HepG2 (cell line): ENCODE data around the gene KRTAP10-2. TPM values are rescaled to one million over a fixed set of nuclear protein-coding genes. Genes with fewer than 3 reads are reported as not detected.

Source experiments
- AGO2 ChIP-seq: fragments of 200-400 bp; formaldehyde crosslinking; optimal IDR thresholded peaks from 2 replicates; pipeline ENCODE3; 2017; ENCODE audit warnings: mild to moderate bottlenecking, low read depth, low read length, moderate library complexity
- ATAD3A ChIP-seq: sonication (generic); formaldehyde crosslinking; IDR thresholded peaks from 2 replicates; pipeline ENCODE4 v1.4.0; 2020; ENCODE audit warnings: missing genetic modification reagents
- CC2D1A ChIP-seq: sonication (generic); formaldehyde crosslinking; IDR thresholded peaks from 2 replicates; pipeline ENCODE4 v1.8.1; 2023; ENCODE audit warnings: mild to moderate bottlenecking, missing genetic modification reagents
- ETV5 ChIP-seq: IDR thresholded peaks from 2 replicates; pipeline ENCODE4 v1.6.1; 2018; ENCODE audit warnings: missing biosample characterization, missing genetic modification reagents, inconsistent platforms, borderline replicate concordance
- HINFP ChIP-seq: sonication (generic); formaldehyde crosslinking; IDR thresholded peaks from 2 replicates; pipeline ENCODE4 v1.4.0; 2020; ENCODE audit warnings: low read depth, mild to moderate bottlenecking, missing genetic modification reagents
- HMG20B ChIP-seq: conservative IDR thresholded peaks from 2 replicates; pipeline ENCODE4 v1.6.1; 2016; ENCODE audit warnings: missing genetic modification reagents, missing compliant biosample characterization
- MAF1 ChIP-seq: sonication (generic); formaldehyde crosslinking; IDR thresholded peaks from 2 replicates; pipeline ENCODE4 v1.5.0; 2020; ENCODE audit warnings: missing genetic modification reagents, borderline replicate concordance
- NFYB ChIP-seq: sonication (generic); formaldehyde crosslinking; IDR thresholded peaks from 2 replicates; pipeline ENCODE4 v1.4.0; 2020; ENCODE audit warnings: missing genetic modification reagents
- SAP130 ChIP-seq: IDR thresholded peaks from 2 replicates; pipeline ENCODE4 v1.6.1; 2016; ENCODE audit warnings: low read depth
- SIX4 ChIP-seq: sonication (generic); formaldehyde crosslinking; IDR thresholded peaks from 2 replicates; pipeline ENCODE4 v1.4.0; 2020; ENCODE audit warnings: missing genetic modification reagents
- SRSF1 ChIP-seq: fragments of 200-400 bp; formaldehyde crosslinking; optimal IDR thresholded peaks from 2 replicates; pipeline ENCODE3; 2017; ENCODE audit warnings: mild to moderate bottlenecking, low read depth, low read length, moderate library complexity
- TAF15 ChIP-seq: fragments of 200-400 bp; formaldehyde crosslinking; IDR thresholded peaks from one replicate; pipeline ENCODE4 v1.6.1; 2018; ENCODE audit warnings: mild to moderate bottlenecking, low read depth, low read length; ENCODE audit not compliant: poor library complexity, severe bottlenecking
- ZBTB37 ChIP-seq: sonication (generic); formaldehyde crosslinking; IDR thresholded peaks from 2 replicates; pipeline ENCODE4 v1.4.0; 2020; ENCODE audit warnings: mild to moderate bottlenecking, missing genetic modification reagents
- ZBTB38 ChIP-seq: sonication (generic); formaldehyde crosslinking; IDR thresholded peaks from 2 replicates; pipeline ENCODE4 v1.5.1; 2020; ENCODE audit warnings: mild to moderate bottlenecking, missing genetic modification reagents
- ZBTB49 ChIP-seq: sonication (generic); formaldehyde crosslinking; IDR thresholded peaks from 2 replicates; pipeline ENCODE4 v1.4.0; 2020; ENCODE audit warnings: missing genetic modification reagents, borderline replicate concordance
- ZNF724P ChIP-seq: sonication (generic); formaldehyde crosslinking; IDR thresholded peaks from 2 replicates; pipeline ENCODE4 v1.8.0; 2022; ENCODE audit warnings: missing genetic modification reagents, borderline replicate concordance
- polyA plus RNA-seq, 8 experiments: library from polyadenylated mRNA; depleted of rRNA in 3 of 8; stranded (reverse) in 7 of 8; unstranded in 1 of 8; fragments of >200 nt; fragmentation: Illumina TruSeq in 4 of 8; extraction: Trizol in 4 of 8; gene quantifications; 2 replicates each; pipeline versions ENCODE4 v1.2.1 to v1.2.3, GENCODE V29; 2011 to 2016; ENCODE audit warnings: low read depth in 4 of 8, missing spikeins in 1 of 8, mixed read lengths in 1 of 8; ENCODE audit not compliant: insufficient read depth in 1 of 8
- total RNA-seq, 5 experiments: library from RNA; depleted of rRNA; stranded (reverse); fragments of >200 nt; fragmentation: Illumina TruSeq; extraction: Trizol; gene quantifications; 2 replicates each; pipeline ENCODE4 v1.2.3, GENCODE V29; 2016; ENCODE audit warnings: low read depth in 1 of 5
- TF ChIP-seq, protein P1 (sequence below): sonication (generic); formaldehyde crosslinking; IDR thresholded peaks from 2 replicates; pipeline ENCODE4 v1.4.0; 2020; ENCODE audit warnings: missing genetic modification reagents, borderline replicate concordance
- TF ChIP-seq, protein P2 (sequence below): conservative IDR thresholded peaks from 2 replicates; pipeline ENCODE4 v1.6.1; 2018; ENCODE audit warnings: missing genetic modification reagents
- TF ChIP-seq, protein P3 (sequence below): IDR thresholded peaks from 2 replicates; pipeline ENCODE4 v1.6.1; 2018; ENCODE audit warnings: missing genetic modification reagents

KRTAP10-2 gene
- total and polyA plus RNA-seq, 2 of the 13 experiments (the other 11 are each of a cell fraction or from before 2014, with no cell fraction given): not detected

- TF ChIP-seq ZBTB49 (CRISPR knock-in tag): no peak
- TF ChIP-seq, protein P1, sequence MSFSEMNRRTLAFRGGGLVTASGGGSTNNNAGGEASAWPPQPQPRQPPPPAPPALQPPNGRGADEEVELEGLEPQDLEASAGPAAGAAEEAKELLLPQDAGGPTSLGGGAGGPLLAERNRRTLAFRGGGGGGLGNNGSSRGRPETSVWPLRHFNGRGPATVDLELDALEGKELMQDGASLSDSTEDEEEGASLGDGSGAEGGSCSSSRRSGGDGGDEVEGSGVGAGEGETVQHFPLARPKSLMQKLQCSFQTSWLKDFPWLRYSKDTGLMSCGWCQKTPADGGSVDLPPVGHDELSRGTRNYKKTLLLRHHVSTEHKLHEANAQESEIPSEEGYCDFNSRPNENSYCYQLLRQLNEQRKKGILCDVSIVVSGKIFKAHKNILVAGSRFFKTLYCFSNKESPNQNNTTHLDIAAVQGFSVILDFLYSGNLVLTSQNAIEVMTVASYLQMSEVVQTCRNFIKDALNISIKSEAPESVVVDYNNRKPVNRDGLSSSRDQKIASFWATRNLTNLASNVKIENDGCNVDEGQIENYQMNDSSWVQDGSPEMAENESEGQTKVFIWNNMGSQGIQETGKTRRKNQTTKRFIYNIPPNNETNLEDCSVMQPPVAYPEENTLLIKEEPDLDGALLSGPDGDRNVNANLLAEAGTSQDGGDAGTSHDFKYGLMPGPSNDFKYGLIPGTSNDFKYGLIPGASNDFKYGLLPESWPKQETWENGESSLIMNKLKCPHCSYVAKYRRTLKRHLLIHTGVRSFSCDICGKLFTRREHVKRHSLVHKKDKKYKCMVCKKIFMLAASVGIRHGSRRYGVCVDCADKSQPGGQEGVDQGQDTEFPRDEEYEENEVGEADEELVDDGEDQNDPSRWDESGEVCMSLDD: no peak
- no peak for TF ChIP-seq TAF15
- TF ChIP-seq ZBTB37 (CRISPR knock-in tag): no peak
- TF ChIP-seq, protein P2, sequence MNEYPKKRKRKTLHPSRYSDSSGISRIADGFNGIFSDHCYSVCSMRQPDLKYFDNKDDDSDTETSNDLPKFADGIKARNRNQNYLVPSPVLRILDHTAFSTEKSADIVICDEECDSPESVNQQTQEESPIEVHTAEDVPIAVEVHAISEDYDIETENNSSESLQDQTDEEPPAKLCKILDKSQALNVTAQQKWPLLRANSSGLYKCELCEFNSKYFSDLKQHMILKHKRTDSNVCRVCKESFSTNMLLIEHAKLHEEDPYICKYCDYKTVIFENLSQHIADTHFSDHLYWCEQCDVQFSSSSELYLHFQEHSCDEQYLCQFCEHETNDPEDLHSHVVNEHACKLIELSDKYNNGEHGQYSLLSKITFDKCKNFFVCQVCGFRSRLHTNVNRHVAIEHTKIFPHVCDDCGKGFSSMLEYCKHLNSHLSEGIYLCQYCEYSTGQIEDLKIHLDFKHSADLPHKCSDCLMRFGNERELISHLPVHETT (CRISPR knock-in tag): no peak
- no peak for TF ChIP-seq CC2D1A (CRISPR knock-in tag)
- TF ChIP-seq AGO2: no peak
- TF ChIP-seq MAF1 (CRISPR knock-in tag): no peak
- TF ChIP-seq, protein P3, sequence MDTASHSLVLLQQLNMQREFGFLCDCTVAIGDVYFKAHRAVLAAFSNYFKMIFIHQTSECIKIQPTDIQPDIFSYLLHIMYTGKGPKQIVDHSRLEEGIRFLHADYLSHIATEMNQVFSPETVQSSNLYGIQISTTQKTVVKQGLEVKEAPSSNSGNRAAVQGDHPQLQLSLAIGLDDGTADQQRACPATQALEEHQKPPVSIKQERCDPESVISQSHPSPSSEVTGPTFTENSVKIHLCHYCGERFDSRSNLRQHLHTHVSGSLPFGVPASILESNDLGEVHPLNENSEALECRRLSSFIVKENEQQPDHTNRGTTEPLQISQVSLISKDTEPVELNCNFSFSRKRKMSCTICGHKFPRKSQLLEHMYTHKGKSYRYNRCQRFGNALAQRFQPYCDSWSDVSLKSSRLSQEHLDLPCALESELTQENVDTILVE: peak; percentile 69
- no peak for TF ChIP-seq HMG20B (CRISPR knock-in tag)
- no peak for TF ChIP-seq NFYB (CRISPR knock-in tag)
- no peak for TF ChIP-seq ZNF724P (CRISPR knock-in tag)
- TF ChIP-seq SRSF1: no peak
- TF ChIP-seq SAP130 (CRISPR knock-in tag): peak; percentile 95
- TF ChIP-seq SIX4: no peak
- TF ChIP-seq ATAD3A (CRISPR knock-in tag): no peak
- peak; percentile 30; the same call in 1 of the 2 replicates for TF ChIP-seq ZBTB38
- TF ChIP-seq HINFP (CRISPR knock-in tag): no peak
- peak; percentile 80 for TF ChIP-seq ETV5
These were observed 45.5 kb downstream of the KRTAP10-2 start (continued) for GRCh38 chr21:44505673-44506278.
